GM19372 (cell line): Measurements from ENCODE around the gene GRIK2.

Experiments
- ATAC-seq: cut with Tn5 transposase; IDR thresholded peaks from one replicate; pipeline ENCODE4 v1.9.1; 2021; ENCODE audit warnings: mild to moderate bottlenecking, low read depth, moderate library complexity; ENCODE audit not compliant: unreplicated experiment

GRIK2 gene

DNA sequence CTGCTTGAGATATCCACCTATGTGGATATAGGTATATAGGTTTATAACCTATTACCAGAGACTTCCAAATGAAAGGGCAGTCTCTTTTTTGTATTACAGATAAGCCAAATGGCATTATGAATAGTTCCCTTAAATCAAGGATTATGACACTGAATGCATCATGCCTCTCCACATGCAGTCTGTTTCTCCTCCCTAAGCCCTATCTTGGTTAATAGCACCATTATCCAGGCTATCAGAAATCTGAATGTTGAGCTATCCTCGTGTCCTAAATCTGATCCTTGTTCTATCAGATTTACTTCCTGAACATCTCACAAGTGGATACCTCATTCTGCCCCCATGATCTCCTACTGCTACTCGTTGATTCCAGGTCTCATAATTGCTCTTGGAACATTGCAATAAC, 138.0 kb downstream of the GRIK2 start:
- ATAC-seq = no peak

GRCh38 chr6:101534386-101534785, 140.9 kb downstream of the GRIK2 start:
- ATAC-seq = no peak

DNA sequence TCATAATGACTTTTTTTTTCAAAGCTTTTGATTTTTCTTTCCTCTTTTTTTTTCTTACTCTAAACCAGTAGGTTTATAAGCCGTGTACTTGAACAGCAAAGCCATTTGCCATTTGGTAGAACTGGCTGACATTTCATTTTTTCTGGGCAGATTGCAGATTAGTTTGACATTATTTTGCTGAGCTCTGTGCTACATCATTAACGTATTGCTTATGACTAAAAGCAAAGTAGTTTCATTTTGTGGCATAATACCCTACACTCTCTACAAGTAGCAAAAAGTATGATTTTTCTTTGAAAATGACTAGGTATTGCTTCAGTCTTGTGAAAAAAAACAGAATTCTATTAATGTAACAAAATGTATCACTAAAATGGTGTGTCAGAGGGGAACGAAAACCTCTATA, 141.3 kb downstream of the GRIK2 start:
- no peak for ATAC-seq

DNA sequence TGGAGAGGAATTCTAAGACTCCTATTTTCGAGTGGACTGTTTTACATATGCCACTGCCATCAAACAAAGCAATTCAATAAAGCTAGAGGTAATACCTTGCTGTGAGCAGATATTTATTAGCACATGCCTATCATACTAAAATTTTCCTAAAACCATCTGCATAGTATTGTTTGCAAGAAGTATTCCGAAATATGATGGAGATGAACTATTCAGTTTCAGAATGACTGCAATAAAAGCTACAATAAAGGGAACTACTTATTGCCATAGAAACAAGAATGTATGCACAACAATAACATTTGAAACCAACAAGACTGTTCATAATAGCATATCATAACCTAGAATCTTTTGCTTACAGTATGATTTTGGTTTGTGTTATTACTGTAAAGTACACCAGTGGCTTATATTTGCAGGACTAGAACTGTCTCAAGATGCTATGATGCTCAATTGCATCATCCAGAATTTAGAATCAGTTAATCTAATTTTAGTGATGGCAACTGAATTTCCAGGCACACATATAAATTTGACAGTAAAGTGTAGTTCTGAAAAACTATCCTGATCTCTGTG, 144.3 kb downstream of the GRIK2 start:
- no peak for ATAC-seq

DNA sequence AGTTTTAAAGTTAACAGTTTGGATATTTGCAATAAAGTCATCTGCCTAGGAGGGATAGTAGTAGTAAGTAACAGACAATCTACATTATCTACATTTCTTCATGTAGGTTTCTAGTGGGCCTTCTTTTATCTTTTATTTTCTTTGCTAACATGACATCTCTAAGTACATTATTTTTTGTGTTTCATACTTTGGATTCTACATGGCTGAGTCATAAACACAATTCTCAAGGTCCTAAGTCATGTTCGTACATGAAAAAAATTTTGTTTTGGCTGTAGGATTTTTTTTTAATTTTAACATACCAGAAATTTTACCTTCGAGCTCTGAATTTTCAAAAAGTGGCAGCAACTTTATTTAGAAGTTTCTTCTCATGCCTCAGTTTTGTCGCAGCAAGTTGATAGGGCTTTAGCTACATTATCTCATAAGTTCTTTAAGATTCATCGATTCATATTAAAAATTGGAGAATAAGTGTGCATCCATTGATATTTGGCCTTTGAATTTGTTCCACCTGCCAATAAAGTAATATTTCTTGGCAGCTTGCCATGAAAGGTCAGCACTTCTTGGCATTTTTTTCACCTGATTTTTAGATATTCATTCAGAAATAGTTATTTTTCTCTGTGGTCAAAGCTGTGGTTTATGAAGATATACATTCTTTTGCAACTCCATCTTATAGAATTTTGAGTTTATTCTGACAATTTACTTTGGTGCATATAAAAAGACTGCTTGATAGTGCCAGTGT, 146.2 kb downstream of the GRIK2 start:
- ATAC-seq = no peak

DNA sequence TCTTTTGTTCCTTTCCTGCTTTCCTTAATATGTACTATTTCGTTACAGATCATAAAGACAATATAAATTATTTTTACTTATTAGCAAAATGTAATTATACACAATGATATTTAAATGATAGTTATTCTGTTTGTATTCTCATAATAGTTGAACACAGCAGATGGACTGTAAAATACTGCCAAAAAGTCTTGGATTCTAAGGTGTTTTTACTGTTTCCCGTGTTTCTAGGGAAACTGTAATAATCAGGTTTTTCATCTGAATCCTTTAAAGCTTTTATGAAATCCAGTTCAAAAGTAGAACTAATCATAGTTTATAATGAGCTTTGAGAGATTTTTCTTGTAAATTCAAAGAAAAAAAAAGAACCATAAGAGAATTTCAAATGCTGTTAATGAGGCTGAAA, 148.4 kb downstream of the GRIK2 start:
- ATAC-seq = no peak

DNA sequence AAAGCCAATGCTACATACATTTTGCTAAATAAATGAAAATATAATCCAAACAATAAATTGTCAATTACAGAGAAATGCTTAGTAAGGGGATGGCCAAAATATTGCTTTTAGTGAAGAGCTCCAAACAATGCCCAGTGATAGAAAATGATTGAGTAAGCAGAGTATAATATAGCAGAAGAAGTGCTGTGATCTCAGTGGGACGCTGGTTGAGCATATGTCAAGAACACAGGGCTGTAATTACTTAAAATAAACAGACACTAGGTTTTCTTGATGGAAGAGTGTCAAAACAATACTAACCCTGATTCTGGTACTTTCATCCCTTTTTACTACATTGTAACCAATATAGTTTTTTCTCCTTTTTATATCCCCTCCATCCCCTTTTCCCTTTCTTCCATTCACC, 150.3 kb downstream of the GRIK2 start:
- ATAC-seq = no peak

GRCh38 chr6:101544286-101544685, 150.8 kb downstream of the GRIK2 start:
- ATAC-seq = no peak

GRCh38 chr6:101545191-101545590, 151.7 kb downstream of the GRIK2 start:
- no peak for ATAC-seq

GRCh38 chr6:101550451-101550850, 156.9 kb downstream of the GRIK2 start:
- no peak for ATAC-seq

DNA sequence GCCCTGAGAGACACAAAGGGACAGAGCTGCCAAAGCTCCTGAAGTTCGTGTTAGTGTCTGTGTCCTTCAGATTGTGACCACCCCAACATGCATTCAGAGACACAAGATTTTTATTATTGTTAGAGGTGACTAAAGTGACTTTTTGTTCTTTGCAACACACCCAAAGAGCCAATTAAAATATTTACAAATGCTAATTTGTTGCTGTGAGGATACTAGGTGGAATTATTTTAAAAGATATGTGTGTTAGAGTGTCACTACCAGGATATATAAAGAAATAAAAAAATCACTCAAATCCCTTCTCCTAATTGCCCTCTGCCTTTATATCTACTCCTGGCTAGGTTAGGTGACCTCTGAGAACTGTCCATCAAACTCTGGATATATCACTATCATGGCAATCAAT, 160.7 kb downstream of the GRIK2 start:
- no peak for ATAC-seq

DNA sequence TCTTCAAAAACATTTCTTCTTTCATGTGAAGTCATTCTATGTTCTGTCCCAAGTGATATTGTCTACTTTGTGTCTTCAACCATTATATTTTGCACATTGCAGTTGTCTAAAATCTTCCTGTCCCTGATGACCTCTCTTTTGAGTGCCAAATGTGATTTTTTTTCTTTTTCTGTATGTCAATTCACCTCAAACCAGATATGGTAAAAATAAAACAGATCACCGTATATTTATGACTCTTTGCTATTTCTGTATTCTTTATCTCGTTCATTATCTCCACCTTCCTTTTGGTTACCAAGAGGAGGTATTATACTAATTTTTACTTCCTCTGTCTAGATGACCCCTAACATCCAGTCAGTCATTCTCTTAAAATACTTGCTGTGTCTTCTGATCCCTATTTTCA, 165.2 kb downstream of the GRIK2 start:
- ATAC-seq = no peak

GRCh38 chr6:101572627-101573026, 179.1 kb downstream of the GRIK2 start:
- no peak for ATAC-seq

- ATAC-seq = no peak
These were observed 183.6 kb downstream of the GRIK2 start for GRCh38 chr6:101577091-101577490.

DNA sequence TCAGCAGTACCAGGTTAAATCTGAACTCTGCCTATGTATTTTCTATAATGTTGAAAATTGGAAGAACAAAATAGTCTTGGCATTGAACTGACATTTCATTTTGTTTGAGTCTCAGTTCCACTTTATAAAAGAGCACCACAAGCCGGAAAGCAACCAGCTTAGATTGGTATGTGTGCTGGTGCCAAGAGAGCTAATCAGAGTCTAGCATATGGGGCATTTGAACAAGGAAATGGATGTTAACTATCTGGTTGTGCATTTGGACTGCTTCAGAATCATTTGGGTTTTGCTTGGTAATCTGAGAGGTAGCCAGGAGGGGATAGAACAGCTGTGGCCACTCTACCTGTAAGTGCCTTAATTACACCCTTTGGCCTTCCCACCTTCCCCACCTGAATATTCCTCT, 184.8 kb downstream of the GRIK2 start:
- no peak for ATAC-seq

- no peak for ATAC-seq
These were observed 189.3 kb downstream of the GRIK2 start for GRCh38 chr6:101582792-101583191.

DNA sequence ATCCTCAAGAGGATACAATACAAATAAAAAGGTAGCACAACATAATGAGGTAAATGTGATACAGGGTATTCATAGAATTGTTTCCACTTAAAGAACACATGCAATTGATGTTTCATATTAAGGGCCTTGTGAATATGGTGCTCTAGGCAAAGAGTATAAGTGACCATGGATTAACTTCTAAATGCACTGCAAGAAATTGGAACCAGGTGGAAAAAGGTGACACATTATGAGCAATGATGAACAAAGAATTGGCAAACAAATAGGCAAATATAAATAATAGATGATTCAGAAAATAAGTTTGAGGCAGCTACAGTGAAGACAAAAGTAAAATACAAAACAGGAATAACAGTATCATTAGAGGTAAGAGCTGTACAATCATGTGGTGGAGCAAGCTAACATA, 192.0 kb downstream of the GRIK2 start:
- no peak for ATAC-seq

DNA sequence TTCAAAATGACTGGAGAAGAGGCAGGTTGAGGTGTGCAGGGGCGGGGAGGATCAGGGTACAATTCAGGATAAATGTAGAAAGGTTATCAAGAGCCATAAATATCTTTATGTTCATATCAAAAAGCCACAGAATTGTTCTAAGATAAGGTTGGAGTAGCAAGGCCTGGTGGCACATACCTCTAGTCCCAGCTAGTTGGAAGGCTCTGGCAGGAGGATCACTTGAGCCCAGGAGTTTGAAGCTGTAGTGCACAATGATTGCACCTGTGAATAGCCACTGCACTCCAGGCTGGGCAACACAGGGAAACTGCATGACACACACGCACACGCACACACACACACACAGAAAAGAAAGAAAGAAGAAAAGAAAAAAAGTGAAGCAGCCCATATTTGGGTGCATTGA, 194.8 kb downstream of the GRIK2 start:
- ATAC-seq = no peak

- no peak for ATAC-seq
These were observed 201.8 kb downstream of the GRIK2 start for GRCh38 chr6:101595276-101595675.

DNA sequence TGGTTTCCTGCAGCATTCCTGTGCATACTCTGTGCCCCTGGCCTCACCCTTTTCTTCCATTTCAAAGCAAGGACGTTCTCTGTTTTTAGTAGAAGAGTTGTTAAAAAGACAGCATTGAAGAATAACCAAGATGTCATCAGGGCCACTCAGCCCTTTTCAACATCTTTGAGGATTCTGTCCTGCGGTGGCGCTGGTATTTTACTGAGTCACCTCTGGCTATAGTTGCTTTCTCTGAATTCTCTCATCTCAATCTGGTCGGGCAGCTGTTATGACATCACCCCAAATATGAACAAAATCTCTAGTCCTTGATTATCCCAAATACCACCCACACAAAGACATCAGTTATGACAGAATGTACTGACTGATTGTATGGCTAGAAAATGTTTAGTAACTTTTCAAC, 204.2 kb downstream of the GRIK2 start:
- ATAC-seq = no peak

- ATAC-seq = no peak
These were observed 211.9 kb downstream of the GRIK2 start for GRCh38 chr6:101605426-101605825.

DNA sequence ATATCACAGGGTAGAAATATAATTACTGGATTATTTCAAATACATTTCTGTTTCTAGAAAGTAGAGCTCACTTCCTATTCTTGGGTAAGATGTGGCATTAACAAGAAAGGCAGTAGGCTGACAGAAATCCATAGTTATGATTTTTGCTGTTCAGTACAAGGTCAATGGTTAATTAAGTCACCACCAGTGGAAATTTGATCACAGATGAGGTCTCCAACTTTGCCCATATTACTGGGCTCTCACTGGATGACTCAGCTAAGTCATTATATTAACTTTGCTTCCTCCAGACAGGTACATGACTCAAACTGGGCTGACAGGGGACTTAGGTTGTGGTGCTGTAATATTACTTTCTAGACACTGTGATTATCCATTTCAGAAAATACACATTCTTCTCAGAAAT, 212.4 kb downstream of the GRIK2 start:
- ATAC-seq = no peak
